GM21619 (cell line): ENCODE results near the gene TBC1D14.
A peak's percentile ranks its signal among the peaks of the same experiment; 100 is the strongest.

Experiments used
- ATAC-seq: cut with Tn5 transposase; IDR thresholded peaks from one replicate; pipeline ENCODE4 v1.9.1; 2021; ENCODE audit not compliant: unreplicated experiment

The TBC1D14 gene

DNA sequence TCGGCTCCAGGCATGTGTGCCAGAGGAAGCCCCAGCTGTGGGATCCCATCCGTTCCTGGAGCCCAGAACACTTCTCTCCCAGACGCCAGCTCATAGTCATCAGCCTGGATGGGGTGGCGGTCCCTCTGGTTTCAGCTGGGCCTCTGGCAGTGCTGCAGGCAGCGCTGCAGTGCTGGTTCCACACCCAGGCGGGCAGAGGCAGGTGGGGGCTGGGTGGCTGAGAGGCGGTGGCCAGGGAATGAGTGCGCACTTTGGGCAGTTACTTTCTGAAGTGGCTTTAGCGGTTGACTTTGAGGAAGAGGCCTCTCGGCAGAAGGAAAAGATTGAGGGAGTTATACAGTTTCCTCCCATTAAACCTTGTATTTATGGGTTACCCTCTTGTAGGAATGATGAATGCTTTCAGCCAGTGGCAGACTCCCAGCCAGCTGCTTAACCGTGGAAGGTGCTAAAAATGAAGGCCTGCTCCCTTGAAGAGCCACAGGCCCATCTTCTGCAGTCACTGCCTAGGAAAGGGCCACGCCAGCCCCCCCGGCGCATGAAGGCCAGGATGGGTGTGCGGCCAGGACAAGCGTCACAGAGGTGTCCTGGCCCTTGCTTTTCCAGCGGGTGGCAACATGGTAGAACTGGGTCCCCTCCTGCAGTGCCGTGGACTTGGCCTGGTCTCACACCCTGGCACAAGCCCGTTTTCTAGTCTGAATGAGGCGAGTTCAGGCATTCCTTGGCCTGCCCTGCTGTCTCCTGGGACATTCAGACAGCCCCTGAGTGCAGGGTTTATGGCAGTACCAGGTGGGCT lies 143.5 kb downstream of the TBC1D14 start:
- no peak for ATAC-seq

DNA sequence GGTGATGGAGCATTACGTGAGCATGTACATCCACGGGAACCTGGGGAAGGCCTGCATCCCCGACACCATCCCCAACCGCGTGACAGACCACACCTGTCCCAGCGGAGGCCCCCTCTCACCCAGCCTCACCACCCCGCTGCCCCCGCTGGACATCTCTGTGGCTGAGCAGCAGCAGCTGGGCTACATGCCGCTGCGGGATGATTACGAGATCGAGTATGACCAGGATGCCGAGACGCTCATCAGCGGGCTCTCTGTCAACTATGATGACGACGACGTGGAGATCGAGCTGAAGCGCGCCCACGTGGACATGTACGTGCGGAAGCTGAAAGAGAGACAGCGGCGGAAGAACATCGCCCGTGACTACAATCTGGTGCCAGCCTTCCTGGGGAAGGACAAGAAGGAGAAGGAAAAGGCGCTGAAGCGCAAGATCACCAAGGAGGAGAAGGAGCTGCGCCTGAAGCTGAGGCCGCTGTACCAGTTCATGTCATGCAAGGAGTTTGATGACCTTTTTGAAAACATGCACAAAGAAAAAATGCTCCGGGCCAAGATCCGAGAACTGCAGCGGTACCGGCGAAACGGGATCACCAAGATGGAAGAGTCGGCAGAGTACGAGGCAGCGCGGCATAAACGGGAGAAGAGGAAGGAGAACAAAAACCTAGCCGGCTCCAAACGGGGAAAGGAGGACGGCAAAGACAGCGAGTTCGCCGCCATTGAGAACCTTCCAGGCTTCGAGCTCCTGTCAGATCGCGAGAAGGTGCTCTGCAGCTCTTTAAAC lies 144.7 kb downstream of the TBC1D14 start:
- no peak for ATAC-seq

DNA sequence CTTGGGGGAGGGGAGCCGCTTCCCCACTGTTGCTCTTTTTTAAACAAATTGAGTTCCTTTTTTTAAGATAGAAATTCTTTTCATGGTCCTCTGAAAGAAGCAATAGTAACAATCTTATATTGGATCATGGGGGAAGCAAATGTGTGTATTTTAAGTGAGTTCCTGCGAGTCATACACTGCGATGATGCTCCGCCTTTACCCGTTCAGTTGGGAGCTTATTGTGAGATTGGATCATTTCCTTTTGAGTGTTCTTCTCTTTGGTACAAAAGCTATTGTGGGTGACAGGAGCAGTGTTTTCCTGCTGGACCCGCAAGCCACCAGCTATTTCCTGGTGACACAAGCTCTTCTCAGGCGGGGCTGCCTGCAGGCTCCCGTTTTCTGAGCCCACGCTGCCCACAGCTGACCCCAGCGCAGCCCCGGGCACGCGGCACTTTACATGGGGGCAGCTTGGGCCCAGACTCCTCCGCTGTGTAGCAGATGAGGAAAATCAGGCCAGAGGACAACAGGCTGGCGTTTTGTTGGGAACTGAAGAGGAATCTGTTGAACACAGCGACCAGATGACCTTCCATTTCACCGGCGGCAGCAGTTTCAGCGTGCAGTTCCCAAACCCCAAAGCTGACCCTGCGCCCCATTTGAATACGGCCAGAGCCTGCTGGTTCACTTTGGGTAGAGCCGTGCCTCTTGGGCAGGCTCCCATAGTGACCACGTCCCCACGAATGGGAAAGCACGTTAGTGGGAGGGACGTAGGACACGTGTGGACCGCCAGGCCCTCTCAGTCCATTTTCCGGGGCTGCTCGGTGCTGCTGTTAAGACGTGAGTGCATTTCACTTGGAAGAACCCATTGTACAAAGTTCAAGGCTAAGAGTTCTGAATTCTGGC lies 145.7 kb downstream of the TBC1D14 start:
- no peak for ATAC-seq

DNA sequence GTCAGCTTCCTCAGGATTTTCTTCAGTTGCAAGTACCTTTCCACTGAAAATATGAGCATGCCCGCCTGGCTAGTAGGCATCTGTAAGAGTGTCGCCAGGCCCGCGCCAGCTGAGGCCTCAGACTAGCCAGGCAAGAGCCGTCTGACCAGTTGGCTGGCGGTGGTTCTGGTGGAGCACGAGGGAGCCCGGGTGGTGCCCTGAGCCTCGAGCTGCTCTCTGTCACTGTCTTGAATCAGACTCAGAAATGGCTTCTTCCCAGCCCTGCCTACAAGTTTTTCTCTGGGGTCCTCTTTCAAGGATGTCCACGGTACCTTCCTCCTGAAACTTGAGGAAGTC lies 146.3 kb downstream of the TBC1D14 start:
- no peak for ATAC-seq

DNA sequence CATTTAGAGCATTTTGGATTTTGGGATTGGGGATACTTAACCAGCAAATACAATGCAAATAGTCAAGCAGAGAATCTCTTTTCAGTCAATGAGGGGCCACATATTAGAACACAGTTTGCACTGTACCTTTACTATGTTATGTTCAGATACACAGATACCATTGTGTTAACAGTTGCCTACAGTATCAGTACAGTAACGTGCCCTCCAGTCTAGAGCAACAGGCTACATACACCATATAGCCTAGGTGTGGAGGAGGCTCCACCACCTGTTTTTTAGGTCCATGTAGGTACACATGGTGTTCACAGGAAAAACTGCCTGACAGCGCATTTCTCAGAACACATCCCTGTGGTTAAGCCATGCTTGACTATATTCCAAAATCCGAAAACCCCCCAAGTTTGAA lies 149.2 kb downstream of the TBC1D14 start:
- peak; percentile 17 for ATAC-seq

DNA sequence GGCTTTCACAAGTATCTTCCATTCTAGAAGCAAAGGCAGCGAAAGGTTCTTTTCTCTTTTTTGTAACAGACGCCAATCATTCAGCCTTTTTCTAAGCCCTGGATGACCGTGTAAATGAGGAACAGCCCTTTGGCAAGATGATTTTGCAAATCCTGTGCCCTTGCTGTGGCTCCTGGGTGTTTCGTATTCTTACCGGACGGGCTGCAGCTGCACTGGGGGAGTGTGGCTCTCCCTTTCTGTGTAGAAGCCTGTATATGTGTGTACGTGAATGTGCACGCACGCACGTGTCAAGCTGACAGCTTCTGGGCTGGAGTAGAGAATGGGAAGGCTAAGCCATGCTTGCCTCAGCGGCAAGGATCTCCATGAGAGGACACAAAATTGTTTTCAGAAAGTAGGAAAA lies 150.0 kb downstream of the TBC1D14 start:
- ATAC-seq: no peak

DNA sequence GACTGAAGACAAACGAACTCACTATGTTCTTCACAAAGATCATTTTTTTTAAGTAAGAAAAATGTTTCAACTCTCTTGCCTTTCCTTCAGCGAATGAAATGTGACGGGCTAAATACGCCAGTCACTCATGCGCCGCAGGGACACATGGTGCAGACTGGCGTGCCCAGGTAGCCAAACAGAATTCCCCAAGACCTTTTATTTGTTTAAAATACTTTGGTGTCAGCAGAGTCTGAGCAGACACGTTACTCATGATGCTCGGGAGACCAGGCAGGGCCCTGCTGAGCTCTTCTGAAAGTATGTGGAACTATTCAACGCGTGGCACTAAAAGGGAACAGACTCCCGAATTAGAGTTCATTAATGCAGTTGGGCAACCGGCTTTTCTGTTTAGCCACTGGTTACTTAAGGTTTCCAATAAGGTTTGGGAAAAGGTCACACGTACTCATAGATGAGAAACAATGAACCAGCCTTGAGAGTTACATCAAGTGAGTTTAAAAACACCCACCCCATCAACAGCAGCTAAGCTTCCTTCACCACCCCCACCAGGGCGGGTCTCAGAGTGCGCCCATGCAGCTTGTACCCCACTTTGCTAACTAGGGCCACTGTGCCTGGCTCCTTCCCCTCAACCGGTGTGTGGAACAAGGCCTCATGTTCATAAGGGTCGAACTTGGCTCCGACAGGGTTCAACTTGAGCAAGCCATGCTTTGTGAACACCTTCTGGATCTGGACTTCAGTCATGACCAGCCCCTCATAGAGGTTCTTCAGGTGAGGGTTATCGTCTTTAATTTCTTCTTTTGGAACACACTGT lies 150.9 kb downstream of the TBC1D14 start:
- ATAC-seq: no peak

DNA sequence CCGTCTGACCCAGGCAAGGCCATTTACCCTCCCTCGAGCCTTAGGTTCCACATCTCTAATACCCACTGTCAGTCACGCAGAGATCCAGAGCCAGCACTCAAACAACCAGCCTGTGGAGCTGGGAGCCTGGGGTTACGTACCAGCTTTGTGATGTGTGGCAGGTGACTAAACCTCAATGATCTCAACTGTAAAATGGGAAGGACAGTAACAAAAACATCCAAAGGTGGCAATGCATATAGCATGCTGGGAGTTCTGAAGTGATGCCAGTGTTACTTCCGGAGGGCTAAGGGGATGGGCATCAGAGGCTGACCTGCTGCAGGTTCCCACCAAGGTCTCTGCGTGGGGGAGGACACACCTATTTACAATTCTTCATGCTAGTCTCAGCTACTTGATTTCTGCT lies 152.2 kb downstream of the TBC1D14 start:
- ATAC-seq: no peak

DNA sequence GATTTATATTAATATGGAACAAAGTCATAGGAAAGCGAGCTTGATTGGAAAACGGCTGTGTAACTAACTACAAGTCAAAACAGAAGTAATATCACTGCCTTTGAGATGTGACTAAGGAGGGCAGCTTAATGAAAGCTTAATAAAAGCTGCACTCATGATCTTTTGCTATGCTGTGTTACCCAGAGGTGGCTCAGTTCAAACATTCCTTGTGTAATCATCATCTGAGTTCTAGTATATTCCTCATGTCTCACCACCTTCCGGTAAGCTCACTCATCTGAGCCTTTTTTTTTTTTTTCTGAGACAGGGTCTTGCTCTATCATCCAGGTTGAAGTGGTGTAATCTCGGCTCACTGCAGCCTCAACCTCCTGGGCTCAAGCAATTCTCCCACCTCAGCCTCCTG lies 153.2 kb downstream of the TBC1D14 start:
- no peak for ATAC-seq

DNA sequence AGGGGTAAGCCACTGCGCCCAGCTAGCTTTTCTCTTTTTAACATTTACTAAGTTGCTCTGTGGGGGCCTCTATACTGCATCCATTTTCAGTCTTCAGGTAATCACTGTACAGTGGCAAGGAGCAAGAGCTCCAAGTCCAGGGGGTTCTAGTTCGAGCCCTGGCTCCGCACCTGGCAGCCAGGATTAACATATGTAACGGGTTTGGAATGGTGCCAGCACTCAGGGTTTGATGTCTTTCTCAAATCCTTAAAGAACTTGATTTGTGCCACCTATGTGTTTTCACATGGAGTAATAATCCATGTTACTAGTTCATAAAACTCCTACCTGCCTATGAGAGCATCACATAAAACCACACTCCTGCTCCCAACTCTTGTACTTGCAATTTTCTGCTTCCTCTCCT lies 153.7 kb downstream of the TBC1D14 start:
- no peak for ATAC-seq

DNA sequence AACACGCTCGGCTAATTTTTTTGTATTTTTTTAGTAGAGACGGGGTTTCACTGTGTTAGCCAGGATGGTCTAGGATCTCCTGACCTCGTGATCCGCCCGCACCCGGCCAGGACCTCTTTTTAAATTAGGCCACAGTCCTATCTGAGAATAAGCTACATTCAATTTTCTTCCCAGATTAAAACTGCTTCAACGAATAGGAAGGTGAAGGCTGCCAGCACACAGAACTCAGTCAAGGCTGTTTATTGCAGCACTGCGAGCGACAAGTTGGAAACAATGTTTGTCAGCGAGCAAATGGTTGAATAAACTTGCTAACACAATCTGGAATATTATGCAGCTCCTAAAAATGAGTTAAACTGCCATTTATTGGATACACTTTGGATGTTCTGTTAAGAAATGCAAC lies 156.4 kb downstream of the TBC1D14 start:
- no peak for ATAC-seq

DNA sequence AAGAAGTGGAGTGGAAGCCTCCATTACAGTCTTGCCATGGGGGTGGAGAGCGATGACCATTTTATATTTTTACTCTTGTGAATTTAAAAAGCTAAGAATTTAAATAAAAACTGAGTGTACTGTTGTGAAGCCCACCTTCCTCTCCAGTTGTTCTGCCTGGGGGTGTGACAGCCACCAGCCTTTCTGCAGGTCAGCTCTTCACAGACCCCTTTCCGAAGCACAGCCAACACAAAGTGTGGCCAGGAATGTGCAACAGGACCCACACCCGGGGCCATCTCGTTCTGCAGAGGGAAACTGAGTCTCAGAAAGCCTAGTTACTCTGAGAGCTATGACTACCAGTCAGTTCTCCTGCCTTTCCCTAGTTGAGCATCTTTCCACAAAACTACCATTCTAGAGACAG lies 156.9 kb downstream of the TBC1D14 start:
- no peak for ATAC-seq

DNA sequence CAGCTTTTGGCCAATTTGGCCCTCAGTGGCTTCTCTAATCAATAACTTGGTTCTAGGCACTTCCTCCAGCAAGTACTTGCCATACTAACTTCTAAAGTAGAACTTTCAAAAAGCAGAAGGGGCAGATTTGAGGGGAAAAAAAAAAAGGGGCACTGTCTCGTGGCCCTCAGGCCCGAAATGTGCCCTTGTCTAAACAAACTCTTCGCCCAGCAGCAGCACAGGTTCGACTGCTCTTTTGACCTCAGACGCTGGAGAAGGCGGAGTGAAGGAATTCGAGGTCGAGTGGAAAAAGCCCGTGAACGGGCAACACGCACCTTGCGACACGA lies 157.5 kb downstream of the TBC1D14 start:
- ATAC-seq: no peak

DNA sequence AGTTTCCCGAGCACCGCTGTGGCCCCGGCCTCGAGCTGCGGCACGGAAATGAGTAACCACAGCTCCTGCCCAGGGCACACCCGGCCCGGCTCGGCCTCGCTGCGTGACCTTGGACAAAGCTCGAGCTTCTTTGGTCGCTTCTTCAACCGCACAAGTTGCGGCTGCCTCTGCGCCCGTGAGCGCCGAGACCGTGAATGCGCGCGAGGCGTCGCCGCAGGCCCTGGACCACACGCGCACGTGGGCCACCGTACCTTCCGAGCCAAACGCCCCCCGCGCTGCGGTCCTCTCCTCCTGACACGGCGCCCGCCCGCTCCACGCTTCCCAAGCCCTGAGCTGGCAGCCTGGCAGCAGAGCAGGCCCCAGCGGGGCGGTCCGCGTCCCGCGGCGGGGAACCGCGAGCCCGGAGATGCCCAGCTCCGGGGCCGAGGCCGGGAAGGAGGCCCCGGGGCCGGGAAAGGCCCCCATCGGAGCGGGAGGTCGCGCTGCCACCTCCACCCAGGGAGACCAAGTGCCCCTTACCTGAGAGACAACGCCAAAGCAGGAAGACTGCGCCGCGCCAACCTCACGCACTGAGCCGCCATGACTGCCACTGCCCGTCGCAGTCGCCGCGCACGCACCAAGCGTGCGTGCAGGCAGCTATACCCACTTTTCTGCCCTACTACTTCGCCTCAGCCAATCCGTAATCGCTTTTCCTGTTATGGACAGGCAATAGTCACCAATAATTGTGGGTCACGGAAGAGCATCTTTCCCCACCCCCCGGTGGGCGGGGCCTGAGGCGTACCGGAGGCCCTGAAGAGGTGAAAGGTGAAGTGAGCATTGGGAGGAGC lies 158.0 kb downstream of the TBC1D14 start, which contains the start of gene GRPEL1:
GRPEL1 (minus strand) TSS at position 613 of the 827 bp plus-strand sequence; CDS start at position 581, 32 bp downstream.
- ATAC-seq: peak; percentile 88

DNA sequence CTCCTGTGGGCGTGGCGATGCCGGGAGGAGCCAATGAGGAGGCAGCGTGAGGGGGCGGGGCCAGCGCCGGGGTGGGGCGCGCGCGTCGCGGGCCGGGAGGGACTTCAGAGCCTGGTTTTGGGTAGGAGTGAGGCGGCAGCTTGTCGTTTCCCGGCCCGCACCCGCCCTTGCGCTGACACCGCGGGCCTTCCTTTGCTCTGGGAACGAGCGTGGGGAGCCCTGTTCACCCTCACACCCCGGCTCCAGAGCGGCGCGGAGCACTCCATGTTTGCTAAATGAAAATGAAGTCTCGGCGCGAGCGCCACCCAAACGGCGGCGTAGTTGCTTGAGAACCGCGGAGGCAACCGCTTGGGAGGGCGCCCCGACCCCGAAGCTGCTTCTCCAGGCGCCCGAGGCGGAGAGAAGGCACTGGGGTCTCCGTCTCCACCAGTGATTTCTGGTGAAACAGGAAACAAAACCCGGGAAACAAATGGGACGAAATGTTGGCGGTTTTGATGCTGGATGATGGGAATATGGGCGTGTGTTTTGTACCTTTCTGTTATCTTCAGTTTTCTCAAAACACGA lies 158.7 kb downstream of the TBC1D14 start:
- ATAC-seq: no peak

DNA sequence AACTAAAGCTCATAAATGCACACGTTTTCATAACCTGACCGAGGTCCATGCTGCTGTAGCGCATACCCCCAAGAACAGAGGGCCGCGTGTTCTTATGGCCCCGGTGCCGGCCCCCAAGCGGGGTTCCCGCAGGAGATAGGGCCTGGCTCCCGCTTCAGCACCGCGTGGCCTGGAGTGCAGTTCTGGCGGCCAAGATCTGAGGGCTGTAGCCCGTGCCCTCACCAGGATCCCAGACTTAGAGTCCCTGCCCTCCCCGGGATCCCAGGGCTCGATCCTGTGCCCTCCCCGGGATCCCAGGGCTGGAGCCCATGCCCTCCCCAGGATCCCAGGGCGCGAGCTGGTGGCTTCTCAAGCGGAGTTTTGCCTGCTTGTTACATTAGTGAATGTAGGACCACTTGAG lies 159.3 kb downstream of the TBC1D14 start:
- ATAC-seq: no peak

DNA sequence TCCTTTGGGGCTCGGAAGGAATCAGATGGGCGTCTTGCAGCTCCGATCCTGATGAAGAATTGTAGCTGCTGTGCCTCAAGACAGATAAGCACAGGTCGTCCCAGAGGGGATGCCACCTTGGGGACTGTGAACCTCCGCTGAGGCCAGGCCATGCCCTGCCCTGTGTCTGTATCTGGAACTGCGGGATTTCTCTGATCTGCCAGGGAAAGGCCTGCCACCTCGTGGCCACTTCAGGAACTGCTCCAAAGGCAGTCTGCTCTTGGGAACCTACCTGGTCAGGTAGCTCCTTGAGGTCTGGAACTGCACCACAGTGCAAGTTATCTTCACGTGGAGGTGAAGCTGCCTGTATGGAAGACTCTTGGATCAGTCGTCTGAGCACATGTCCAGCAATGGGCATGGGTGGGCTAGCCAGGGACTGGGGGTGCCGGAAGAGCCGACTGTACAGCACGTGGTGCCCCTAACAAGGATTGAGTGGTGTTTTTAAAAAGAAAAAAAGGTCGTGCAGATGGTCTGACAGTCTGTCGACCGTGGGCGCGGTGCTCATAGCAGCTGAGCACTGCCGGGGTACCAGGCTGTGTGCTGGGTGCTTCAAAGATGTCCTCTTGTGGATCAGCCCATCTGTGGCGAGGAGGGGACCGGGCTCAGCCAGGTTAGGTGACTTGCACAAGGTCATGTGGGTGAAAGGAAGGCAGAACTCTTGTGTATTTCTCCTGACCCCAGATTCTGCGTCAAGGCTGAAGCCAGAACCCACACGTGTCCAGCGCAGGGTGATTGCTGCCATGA lies 161.3 kb downstream of the TBC1D14 start:
- ATAC-seq: peak; percentile 28

DNA sequence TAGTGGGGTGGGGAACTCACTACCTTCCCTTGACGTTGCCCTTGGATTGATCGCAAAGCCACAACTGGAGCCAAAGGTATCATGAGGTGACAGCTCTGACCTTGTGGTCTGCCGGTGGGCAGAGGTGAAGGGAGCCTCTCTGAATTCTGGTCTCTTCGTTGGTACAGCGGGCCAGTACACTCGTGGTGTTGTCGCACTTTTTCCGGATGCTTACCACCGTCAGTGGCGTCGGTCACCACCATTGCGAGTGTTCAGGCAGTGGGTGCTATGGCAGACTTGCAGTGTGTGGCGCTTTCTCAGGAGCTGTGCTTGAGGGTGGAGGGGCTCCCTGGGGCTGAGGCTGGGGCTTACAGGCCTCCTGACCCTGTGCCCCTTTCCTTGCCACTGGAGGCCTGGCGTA lies 163.4 kb downstream of the TBC1D14 start:
- no peak for ATAC-seq
